Measurements from ENCODE around the gene CMSS1. TPM values are rescaled to one million over a fixed set of nuclear protein-coding genes. Genes with fewer than 3 reads are reported as not detected.

The CMSS1 gene
- total RNA-seq, 1 experiment from 2014 or later: 86.3 TPM

- DNase-seq (ENCODE audit: low read depth, low spot score) (no peak), ATAC-seq (peak; percentile 56; the same call in 1 of the 2 replicates)
- Histone ChIP-seq H3K4me1 (ENCODE audit: control insufficient read depth, insufficient read depth, low read length) (no peaks in the 10 kb centered on the region), H3K4me3 (ENCODE audit: low read depth in 2 of 2, low read length in 2 of 2) (no peak overlapping the region), H3K27ac (ENCODE audit: low read length) (peak overlapping the region; percentile 18), H3K9me3 (ENCODE audit: control insufficient read depth, insufficient read depth, low read depth, low read length) (no peaks in the 10 kb centered on the region), H3K36me3 (ENCODE audit: control insufficient read depth, insufficient read depth, low read length) (no peaks in the 10 kb centered on the region), H3K27me3 (ENCODE audit: control insufficient read depth, insufficient read depth, low read length) (no peaks in the 10 kb centered on the region)
- POLR2A ChIA-PET: no interaction called here
- intact Hi-C loops (cut with micrococcal nuclease; ENCODE audit: unreplicated experiment) (no loop called here), in situ Hi-C loops (cut with HindIII; ENCODE audit: low pct_unique_long_range_greater_than_20kb, low sequenced_read_pairs) (no loop called here)
- CTCF ChIA-PET: no interaction called here
- TF ChIP-seq TCF7L2 (IDR thresholded peaks at IDR 0.05; ENCODE audit: low read depth, low read length) (no peak), POLR2AphosphoS5 (IDR thresholded peaks at IDR 0.05; ENCODE audit: low read depth, low read length) (no peak), REST (IDR thresholded peaks at IDR 0.05; ENCODE audit: insufficient read depth in 1 of 2, low read depth in 2 of 2, low read length in 1 of 2) (no peak), SIN3A (IDR thresholded peaks at IDR 0.05; ENCODE audit: borderline replicate concordance, insufficient read depth, low read depth, low read length) (no peak), CTCF (IDR thresholded peaks at IDR 0.05) (no peak)
- BruUV-seq (replicated peaks): no TSS peak
Observed at GRCh38 chr3:99925584-99926230, 108.0 kb downstream of the CMSS1 start.

GRCh38 chr3:99927671-99928457, 110.2 kb downstream of the CMSS1 start:
- no peaks in the 10 kb centered on the region for H3K36me3 ChIP-seq (ENCODE audit: control insufficient read depth, insufficient read depth, low read length)
- no TSS peak for BruUV-seq (replicated peaks)
- ATAC-seq (no peak), DNase-seq (ENCODE audit: low read depth, low spot score) (no peak)
- H3K9me3 ChIP-seq (ENCODE audit: control insufficient read depth, insufficient read depth, low read depth, low read length): no peaks in the 10 kb centered on the region
- CTCF ChIA-PET: interaction anchor here (0.6 kb wide), 1 partner anchor 326 kb away, joined by 3 read pairs; no protein-coding TSS in a partner anchor
- H3K27me3 ChIP-seq (ENCODE audit: control insufficient read depth, insufficient read depth, low read length): no peaks in the 10 kb centered on the region
- in situ Hi-C loops (cut with HindIII; ENCODE audit: low pct_unique_long_range_greater_than_20kb, low sequenced_read_pairs) (no loop called here), intact Hi-C loops (cut with micrococcal nuclease; ENCODE audit: unreplicated experiment) (no loop called here)
- no peaks in the 10 kb centered on the region for H3K4me1 ChIP-seq (ENCODE audit: control insufficient read depth, insufficient read depth, low read length)
- H3K4me3 ChIP-seq (ENCODE audit: low read depth in 2 of 2, low read length in 2 of 2): no peak overlapping the region
- TF ChIP-seq SIN3A (IDR thresholded peaks at IDR 0.05; ENCODE audit: borderline replicate concordance, insufficient read depth, low read depth, low read length): no peak
- no peak for TF ChIP-seq TCF7L2 (IDR thresholded peaks at IDR 0.05; ENCODE audit: low read depth, low read length)
- no peak for TF ChIP-seq CTCF (IDR thresholded peaks at IDR 0.05)
- TF ChIP-seq POLR2AphosphoS5 (IDR thresholded peaks at IDR 0.05; ENCODE audit: low read depth, low read length): no peak
- TF ChIP-seq REST (IDR thresholded peaks at IDR 0.05; ENCODE audit: insufficient read depth in 1 of 2, low read depth in 2 of 2, low read length in 1 of 2): no peak
- no peak overlapping the region for H3K27ac ChIP-seq (ENCODE audit: low read length)
- POLR2A ChIA-PET: interaction anchor here (0.6 kb wide), 1 partner anchor 248 kb away, joined by 3 read pairs; no protein-coding TSS in a partner anchor
